Measurements from ENCODE around the gene NFASC.

The NFASC gene

GRCh38 chr1:204870160-204870912 is at the start of gene NFASC:
Gene NFASC, plus strand, starts transcription at chr1:204870862. Its CDS starts 73,454 bp downstream, at chr1:204944316.
- DNase-seq (ENCODE audit: low spot score), result peak; percentile 37

- no peak for DNase-seq (ENCODE audit: low spot score)
Observed at GRCh38 chr1:204821476-204821875, 49.2 kb upstream of the NFASC start.

GRCh38 chr1:204821924-204822323 is 48.7 kb upstream of the NFASC start:
- DNase-seq (ENCODE audit: low spot score), result no peak

- peak; percentile 62 for DNase-seq (ENCODE audit: low spot score)
Observed at GRCh38 chr1:204826970-204827369, 43.7 kb upstream of the NFASC start.

- peak; percentile 94 for DNase-seq (ENCODE audit: low spot score)
Observed at GRCh38 chr1:204828352-204828850, 42.3 kb upstream of the NFASC start.

GRCh38 chr1:204829133-204829825 is 41.4 kb upstream of the NFASC start:
- no peak for DNase-seq (ENCODE audit: low spot score)

- DNase-seq (ENCODE audit: low spot score), result no peak
Observed at GRCh38 chr1:204830747-204831146, 39.9 kb upstream of the NFASC start.

GRCh38 chr1:204831186-204831585 is 39.5 kb upstream of the NFASC start:
- DNase-seq (ENCODE audit: low spot score), result no peak

GRCh38 chr1:204834336-204834735 is 36.3 kb upstream of the NFASC start:
- DNase-seq (ENCODE audit: low spot score), result peak; percentile 53

- DNase-seq (ENCODE audit: low spot score), result no peak
Observed at GRCh38 chr1:204834752-204835151, 35.9 kb upstream of the NFASC start.

- no peak for DNase-seq (ENCODE audit: low spot score)
Observed at GRCh38 chr1:204835737-204836136, 34.9 kb upstream of the NFASC start.

- no peak for DNase-seq (ENCODE audit: low spot score)
Observed at GRCh38 chr1:204836856-204837255, 33.8 kb upstream of the NFASC start.

- DNase-seq (ENCODE audit: low spot score), result peak; percentile 80
Observed at GRCh38 chr1:204837440-204838084, 33.1 kb upstream of the NFASC start.

GRCh38 chr1:204841316-204841715 is 29.3 kb upstream of the NFASC start:
- DNase-seq (ENCODE audit: low spot score), result no peak

GRCh38 chr1:204841798-204842197 is 28.9 kb upstream of the NFASC start:
- no peak for DNase-seq (ENCODE audit: low spot score)

- DNase-seq (ENCODE audit: low spot score), result no peak
Observed at GRCh38 chr1:204842369-204842768, 28.3 kb upstream of the NFASC start.

- no peak for DNase-seq (ENCODE audit: low spot score)
Observed at GRCh38 chr1:204842892-204843291, 27.8 kb upstream of the NFASC start.

- no peak for DNase-seq (ENCODE audit: low spot score)
Observed at GRCh38 chr1:204846546-204846945, 24.1 kb upstream of the NFASC start.

- no peak for DNase-seq (ENCODE audit: low spot score)
Observed at GRCh38 chr1:204848579-204848978, 22.1 kb upstream of the NFASC start.

GRCh38 chr1:204852854-204853253 is 17.8 kb upstream of the NFASC start:
- no peak for DNase-seq (ENCODE audit: low spot score)

- no peak for DNase-seq (ENCODE audit: low spot score)
Observed at GRCh38 chr1:204853436-204853835, 17.2 kb upstream of the NFASC start.

- DNase-seq (ENCODE audit: low spot score), result no peak
Observed at GRCh38 chr1:204854286-204854685, 16.4 kb upstream of the NFASC start.

- no peak for DNase-seq (ENCODE audit: low spot score)
Observed at GRCh38 chr1:204858363-204858821, 12.3 kb upstream of the NFASC start.

All from ecto neural progenitor cell (in vitro differentiated cells).